DMS153 (cell line): ENCODE results near the gene ZNF555.
"Not testable (repeated sequence)": the region's sequence is repeated elsewhere in the genome, so short reads cannot be mapped to it uniquely, and the experiment has no call there.

Experiments used
- DNase-seq: peaks from one replicate; lab custom pipeline; 2025; lab: John Stamatoyannopoulos, UW

ZNF555 gene

DNA sequence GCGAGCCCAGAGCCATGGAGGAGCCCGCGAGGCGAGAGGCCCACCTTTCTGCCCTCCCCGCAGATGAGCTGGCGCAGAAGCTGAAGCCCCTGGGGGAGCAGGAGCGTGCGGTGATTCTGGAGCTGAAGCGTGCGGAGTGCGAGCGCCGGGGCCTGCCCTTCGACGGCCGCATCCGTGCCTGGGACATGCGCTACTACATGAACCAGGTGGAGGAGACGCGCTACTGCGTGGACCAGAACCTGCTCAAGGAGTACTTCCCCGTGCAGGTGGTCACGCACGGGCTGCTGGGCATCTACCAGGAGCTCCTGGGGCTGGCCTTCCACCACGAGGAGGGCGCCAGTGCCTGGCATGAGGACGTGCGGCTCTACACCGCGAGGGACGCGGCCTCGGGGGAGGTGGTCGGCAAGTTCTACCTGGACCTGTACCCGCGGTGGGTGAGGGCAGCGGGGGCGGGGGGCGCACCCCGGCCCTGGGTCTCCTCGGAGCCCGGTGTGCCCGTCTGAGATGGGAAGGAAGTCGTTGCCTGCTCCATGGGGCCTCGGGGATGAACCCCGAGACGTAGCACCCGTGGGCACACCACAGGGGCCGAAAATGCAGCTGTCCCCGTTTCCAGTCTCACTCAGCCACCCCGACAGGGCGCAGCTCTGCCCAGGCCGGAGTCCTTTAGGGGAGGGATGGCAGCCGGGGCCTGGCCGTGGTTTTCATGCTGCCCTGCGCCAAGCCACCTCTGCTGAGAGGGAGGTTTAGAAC lies 33.7 kb upstream of the ZNF555 start:
- DNase-seq, result no peak

DNA sequence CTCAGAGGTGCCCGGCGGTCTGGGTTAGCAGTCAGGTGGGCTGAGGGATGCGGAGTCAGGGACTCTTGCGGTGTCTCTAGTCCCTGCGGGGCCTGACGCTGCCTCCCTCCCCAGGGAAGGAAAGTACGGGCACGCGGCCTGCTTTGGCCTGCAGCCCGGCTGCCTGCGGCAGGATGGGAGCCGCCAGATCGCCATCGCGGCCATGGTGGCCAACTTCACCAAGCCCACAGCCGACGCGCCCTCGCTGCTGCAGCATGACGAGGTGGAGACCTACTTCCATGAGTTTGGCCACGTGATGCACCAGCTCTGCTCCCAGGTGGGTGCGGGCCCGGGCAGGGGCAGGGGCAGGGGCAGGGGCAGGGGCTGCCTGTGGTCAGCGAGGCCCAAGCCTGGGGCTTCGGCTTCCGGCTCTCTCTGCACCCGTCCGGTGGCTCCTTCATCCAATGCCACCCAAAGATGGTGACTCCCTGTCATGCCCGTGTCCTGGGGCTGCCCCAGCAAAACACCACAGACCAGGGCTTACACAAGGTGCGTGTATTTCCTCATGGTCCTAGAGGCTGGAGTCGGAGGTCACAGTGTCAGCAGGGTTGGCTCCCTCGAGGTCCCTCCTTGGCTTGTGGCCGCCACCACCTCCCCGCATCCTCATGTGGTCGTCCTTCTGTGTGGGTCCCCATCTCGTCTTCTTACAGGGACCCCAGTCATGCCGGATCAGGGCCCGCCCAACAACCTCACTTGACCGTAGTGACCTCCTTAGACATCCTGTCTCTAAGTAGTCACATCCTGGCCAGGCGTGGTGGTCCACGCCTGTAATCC lies 32.9 kb upstream of the ZNF555 start:
- DNase-seq, result no peak

DNA sequence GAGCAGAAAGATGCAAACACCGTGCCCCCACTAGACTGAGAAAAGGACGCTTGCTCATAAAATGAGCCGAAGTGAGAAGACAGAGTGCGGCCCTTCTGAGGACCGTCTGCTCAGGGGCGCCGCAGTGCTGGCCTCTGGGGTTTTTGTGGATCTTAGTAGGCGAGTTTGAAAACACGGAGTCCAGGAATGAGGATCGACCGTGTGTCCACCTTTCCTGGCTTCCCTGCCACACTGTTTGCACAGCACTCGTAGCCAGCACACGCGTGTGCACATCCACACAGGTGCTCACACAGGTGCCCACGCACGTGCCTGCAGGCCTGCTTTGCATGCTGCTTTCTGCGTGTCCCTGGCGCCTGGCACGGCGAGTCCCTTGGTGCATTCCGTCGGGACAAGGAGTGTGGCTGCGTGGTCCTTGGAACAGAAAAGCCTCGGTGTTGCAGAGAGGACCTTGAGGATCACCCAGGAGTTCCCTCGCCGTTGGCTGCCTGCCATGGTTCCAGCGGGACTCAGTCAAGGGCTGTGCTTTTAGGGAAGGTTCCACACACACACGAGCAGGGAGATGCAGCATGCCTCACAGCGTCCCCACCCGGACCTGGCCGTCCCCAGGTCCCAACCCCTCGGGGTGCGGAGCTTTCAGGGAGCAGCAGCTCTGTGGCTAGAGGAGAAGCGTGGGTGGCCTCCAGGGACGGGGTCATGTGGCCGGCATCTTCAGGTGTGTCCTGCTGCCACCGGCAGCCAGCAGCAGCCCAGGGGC lies 31.7 kb upstream of the ZNF555 start:
- DNase-seq, result no peak

DNA sequence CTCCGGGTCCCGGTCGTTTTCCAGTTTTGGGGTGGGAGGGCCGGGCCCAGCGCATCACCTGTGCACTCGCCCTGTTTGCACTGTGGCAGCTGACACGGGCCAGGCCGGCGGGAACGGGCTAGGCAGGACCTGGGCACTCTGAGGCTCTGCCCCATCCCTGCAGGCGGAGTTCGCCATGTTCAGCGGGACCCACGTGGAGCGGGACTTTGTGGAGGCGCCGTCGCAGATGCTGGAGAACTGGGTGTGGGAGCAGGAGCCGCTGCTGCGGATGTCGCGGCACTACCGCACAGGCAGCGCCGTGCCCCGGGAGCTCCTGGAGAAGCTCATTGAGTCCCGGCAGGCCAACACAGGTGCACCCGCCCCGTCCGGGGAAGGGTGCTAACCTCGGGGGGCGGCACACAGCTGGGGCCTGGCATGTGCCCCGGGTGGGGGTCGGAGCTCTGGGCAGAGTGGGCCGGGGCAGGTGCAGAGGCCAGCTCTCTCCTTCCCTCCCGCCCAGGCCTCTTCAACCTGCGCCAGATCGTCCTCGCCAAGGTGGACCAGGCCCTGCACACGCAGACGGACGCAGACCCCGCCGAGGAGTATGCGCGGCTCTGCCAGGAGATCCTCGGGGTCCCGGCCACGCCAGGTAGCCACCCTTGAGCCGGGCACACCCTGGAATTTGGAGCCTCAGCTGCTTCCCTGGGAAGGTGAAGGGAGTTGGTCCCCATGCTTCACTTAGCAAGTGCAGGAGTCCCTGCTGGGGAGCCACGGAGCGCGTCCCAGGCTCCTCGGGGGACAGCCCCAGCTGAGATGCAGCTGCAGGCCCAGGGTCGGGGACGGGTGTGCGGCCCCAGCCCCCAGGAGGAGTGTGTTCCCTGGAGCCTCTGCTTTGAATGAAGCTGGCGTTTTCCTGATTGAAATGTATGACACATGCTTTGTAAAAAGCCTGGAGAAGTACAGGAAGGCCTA lies 30.9 kb upstream of the ZNF555 start:
- DNase-seq, result no peak

DNA sequence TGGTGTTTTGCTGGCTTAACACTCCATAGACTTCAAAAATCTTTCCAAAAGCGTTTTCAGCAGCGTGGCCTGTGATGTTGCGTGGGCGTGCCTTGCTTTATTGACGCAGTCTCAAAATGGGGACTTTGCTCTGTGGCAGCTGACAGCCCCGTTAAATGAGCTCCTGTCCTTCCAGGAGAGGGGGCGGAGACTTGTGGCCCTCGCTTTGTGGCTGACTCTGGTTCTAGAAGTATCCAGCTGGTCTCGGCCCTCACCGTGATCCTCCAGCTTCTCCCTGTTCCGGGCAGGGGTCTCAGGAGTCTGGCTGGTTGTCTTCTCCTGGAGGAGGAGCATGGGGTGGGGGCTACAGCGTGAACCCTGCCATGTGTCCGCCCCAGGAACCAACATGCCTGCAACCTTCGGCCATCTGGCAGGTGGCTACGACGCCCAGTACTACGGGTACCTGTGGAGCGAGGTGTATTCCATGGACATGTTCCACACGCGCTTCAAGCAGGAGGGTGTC lies 30.0 kb upstream of the ZNF555 start:
- no peak for DNase-seq

DNA sequence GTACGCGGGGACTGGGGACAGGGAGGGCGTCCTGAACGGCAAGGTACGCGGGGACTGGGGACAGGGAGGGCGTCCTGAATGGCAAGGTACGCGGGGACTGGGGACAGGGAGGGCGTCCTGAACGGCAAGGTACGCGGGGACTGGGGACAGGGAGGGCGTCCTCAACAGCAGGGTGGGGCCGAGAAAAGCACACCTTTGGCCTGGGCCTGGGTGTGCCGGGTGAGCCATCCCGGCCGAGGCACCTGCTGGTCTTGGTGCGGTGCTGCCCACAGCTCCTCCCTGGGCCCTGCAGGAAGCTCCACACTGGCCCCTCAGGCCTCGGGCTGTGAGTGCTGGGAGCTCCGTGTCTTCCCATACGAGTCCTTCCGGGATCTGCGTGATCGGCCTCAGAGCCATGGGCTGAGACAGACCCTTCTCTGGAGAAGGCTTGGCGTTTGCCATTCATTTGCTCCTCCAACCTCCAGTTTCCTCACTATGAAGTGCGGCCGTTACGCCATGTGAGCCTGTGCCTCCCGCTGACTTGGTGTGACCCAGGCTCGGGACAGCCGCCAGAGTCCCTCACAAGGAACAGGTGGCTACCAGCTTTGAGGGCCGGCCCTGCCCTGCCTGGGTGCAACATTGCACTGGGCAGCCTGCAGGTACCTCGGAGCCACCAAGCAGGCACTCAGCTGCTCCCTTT lies 29.4 kb upstream of the ZNF555 start:
- DNase-seq, result no peak

DNA sequence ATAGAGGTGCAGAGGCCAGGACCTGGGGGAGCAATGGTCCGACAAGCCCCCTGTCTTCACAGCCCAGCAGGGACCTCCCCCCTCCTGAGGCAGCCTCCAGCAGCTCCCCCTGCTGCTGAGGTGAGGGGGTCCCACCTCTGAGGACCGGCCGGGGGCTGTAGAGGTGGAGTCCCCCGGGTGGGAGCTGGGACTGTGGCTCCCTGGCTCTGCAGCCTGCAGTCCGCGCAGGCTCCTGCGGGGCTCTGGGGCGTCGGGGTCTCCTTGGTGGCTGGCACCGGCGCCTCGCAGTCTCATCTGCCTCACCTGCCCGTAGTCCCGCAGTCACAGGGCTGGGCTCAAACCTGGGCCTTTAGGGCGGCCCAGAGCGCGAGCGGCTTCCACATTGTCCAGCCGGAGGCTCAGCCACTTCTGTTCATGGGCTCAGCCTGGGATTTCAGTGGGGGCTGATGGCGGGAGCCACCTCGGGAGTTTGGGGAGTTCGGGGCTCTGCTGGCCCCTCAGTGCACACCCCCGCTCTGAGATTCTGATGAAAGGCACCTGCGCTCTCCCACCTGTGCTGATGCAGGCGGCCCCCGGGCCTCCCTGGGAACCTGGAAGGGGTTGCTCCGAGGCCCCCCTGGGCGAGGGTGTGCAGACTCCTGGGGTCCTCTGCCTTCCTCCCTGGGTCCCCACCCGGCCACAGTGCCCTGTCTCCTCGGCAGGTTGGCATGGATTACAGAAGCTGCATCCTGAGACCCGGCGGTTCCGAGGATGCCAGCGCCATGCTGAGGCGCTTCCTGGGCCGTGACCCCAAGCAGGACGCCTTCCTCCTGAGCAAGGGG lies 28.7 kb upstream of the ZNF555 start:
- DNase-seq, result no peak

DNA sequence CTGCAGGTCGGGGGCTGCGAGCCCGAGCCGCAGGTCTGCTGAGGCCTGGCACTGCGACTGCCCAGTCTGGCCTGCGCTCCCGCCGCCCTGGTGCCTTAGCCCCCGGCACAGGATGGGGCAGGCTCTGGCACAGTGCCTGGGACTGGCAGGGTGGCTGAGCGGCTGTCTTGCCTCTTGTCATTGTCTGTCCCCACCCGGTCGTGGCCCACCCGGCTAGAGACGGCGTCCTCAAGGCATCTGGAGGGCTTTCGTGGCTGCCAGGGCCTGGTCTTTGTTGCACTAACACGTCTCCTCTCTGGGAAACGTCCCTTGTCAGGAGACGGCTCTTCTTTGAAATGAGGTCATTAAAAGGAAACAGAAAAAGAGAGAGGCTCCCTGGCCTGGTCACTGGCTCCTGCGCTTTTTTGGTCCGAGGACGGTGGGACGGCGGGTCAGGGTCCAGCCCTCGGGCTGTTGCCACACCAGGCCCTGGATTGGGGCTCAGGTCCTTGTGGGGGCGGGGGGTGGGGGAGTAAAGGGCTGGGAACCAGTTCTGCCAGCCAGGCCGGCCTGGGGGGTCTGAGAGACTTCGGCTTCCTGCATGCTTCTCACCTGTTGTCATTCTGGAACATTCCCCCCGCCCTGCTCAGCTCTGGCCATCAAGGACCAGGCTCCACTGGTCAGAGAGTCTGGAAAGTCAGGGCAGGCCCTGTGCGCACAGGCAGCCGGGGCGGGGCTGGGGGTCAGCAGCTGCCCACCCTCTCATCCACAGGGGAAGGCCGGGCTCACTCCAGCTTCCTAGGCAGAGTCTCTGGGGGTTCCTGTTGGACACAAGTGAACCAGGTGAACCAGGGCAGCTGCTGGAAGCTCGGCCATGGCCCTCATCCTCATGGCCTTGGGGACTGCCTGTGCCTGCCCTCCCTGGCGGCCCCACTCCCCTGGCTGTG lies 27.8 kb upstream of the ZNF555 start:
- DNase-seq, result no peak

DNA sequence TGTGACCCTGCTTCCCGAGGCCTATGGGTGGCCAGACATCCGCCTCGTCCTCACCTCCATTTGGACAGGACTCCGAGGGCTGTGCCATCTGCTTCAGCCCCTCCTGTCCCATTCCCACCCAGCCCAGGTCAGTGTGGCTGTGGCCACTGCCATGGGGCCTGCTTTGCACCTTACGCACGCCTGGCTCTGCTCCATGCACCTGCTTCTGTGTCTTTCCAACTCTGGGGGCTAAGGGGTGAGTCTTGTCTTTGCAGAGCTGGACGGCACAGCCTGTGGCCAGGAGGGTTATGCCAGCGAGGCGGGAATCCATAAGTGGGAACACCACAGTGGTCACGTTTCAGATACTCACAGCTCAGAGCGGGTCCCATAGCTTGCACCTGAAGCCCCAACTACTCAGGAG lies 26.8 kb upstream of the ZNF555 start:
- DNase-seq, result no peak

DNA sequence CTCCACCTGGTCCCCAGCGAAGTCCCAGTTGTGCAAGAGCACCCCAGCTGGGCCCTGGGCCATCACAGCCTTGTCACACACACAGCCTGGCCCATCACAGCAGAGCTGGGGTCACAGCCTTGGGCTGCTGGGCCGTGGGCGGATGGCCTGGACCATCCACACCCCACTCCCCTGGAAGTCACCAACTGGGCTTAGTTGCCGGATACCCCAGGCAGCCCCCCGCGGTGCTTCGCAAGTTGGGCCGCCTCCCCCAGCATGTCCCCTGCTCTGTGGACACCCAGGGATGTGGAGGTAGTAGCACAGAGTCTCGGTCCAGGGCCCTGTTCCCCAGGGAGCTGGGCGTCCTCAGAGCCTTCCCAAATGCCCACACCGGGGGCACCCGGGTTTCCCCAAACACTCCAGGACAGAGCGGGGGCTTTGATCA lies 26.1 kb upstream of the ZNF555 start:
- no peak for DNase-seq

DNA sequence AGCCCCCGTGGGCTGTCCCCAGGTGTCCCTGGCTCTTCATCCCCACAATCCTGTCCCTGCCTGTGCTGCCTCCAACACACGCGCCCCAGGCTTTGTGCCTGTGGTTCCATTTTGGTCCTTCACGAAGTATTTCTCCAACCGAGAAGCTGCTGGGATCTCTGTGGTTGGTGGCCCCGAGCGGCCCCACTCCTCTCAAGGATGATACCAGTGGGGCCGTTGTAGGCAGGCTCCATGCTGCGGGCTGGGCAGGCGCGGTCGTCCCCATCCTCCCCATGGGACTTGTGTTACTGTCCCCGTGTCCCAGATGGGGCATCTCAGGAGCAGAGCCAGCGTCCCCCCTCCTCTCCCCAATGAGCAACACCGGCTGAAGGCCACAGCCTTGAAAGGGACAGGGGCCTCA lies 25.4 kb upstream of the ZNF555 start:
- no peak for DNase-seq

DNA sequence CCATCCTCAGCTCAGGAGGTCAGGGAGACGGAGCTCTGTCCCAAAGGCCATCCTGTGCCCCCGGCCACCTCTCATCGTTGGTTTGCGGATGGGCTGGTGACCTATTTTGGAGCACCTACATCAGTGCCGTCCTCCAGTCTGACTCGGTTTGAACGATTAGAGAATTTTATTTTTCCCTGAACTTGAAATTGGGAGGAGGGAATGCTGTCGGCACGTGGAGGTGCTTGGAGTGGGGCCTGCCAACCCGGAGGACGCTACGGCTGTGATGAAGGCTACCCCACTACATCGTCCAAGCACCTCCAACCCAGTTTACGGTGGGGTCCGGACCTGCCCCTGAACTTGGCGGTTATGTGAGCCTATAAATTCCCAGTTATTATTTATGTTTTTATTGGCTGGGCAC lies 24.6 kb upstream of the ZNF555 start:
- no peak for DNase-seq

DNA sequence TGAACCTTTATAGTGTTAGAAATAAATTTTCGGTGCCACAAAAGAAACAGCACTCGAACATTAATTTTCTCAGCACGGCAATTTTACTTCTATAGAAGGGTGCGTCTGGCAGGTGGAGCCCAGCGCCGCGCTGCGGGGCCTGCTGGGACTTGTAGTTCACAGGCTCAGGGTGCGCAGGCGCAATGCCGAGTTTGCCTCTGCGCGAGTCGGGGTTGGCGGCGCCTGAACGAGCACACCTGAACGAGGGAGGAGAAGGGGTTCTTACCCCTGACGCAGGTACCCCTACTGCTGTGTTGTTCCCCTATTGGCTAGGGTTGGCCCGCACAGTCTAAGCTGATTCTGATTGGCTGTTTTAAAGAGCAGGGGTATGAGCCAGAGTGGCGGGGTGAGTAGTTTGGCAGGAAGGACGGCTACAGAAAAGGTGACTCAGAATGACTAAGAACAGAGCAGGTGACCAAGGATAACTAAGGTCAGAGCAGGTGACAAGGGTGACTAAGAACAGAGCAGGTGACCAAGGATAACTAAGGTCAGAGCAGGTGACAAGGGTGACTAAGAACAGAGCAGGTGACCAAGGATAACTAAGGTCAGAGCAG lies 23.9 kb upstream of the ZNF555 start:
- DNase-seq, result not testable (repeated sequence)

DNA sequence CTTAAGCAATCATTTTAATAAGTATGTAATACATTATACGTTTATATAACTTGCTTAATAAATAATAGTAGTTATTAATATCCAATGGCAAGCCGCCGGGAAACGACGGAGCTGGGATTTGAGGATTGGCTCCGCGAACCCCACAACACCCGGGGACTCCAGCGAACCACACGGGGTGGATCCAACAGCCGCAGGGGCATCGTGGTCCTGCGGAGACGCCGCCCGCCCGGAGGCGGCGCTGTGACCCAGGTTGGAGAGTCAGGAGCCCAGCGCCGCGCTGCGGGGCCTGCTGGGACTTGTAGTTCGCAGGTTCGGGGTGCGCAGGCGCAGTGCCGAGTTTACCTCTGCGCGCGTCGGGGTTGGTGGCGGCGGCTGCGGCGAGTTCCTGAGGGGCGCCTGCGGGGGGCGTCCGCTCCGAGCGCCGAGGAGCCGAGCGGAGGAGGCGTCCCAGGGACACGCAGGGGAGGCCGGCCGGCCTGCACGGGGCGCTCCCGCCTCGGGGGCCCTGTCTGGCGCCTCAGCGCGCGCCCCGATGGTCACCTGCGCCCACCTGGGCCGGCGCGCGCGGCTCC lies 21.6 kb upstream of the ZNF555 start, which contains the start of gene ZNF554:
Gene ZNF554 (plus strand): TSS at position 329 of the 572 bp plus-strand sequence. CDS start 204 bp downstream, at position 533.
- peak; percentile 92 for DNase-seq

DNA sequence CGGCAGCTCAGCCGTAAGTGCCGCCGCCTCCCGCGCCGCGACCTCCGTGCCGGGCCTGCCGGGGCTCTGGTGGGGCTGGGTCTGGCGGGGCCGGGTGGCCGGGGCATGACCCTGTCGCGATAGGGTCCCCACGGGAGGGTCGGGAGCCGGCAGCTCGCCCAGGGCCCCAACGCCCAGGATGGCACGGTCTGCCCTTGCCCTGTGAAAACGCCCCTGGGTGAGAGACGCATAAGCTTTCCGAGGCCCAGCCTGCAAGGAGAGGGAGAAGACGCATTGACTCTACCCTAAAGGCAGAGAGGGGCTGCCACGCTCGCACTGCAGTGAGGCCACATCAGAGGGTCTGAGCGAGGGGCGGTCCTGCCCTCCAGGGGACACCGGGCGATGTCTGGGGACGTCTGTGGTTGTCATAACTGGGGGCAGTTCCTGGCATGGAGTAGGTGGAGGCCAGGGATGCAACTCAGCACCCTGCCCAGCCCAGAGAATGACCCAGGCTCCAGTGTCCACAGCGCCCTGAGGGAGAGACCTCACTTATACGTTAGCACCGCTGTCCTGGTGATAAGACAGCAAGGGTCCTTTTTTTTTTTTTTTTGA lies 21.1 kb upstream of the ZNF555 start:
- no peak for DNase-seq

DNA sequence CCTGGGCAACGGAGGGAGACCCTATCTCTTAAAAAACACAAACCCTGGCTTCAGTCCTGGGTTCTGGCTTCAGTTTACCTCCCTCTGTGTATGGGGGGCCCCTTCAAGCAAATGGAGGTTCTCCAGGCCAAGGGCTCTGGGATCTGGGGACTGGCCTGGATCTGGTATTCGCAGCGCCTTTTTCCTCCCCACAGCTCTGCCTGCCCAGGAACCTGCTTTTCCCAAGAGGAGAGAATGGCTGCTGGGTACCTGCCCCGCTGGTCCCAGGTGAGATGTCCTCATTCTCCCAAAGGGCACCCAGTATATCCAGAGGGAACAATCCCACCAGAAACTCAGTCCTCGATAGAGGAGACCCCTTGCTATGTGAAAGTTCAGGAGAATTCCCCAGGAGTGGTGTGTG lies 18.4 kb upstream of the ZNF555 start:
- DNase-seq, result no peak

DNA sequence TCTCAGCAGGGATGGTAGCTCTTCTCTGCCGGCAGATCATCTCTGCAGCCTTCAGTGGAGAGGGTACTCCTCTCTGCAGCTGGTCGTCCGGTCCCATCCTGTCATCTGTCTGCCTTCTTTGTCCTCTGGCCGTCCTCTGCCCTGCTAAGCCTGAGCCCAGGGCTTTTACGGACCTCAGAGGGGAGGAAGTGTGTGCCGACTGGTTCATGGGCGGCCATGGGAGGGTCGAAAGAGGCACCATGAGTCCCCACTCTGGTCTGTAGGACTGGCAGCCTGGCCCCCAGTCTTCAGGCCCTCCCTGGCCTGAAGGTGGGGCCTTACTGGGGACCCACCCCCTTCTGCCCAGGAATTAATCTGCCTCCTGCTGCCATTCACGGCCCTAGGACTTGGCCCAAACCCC lies 17.6 kb upstream of the ZNF555 start:
- no peak for DNase-seq

DNA sequence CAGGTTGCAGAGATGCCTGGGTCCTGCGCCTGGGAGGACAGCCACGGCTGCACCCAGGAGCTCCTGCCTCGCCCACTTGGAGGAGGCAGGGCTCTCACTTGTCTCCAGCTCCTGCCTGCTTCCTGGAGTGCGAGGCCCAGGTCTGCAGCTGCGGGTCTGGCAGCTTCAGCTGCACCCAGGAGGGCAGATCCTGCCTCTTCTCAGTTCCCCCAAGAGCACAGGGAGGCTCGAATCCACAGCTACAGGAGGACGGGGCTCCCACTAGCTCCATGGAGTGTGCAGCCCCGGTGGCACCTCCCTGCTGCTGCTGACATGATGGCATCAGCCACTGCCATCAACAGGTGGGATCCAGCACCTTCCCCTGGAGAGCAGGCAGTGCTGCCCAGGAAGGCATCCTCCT lies 17.1 kb upstream of the ZNF555 start:
- DNase-seq, result no peak
